Lung (tissue), 12 donors: ENCODE measurements around the gene HDLBP. TPM values are rescaled to one million over a fixed set of nuclear protein-coding genes. Genes with fewer than 3 reads are reported as not detected.

Source experiments
- ATAC-seq: fragments of 200-7000 bp; cut with Tn5 transposase; one replicate; pipeline ENCODE4 v1.9.1; 2020; ENCODE audit warnings: moderate number of reproducible peaks; ENCODE audit not compliant: insufficient read depth, low FRiP score
- DNase-seq, 3 donors: peaks; one replicate each; pipeline ENCODE4 v3.0.0-alpha.2; 2013 to 2017
- H3K27ac ChIP-seq, 2 donors: one replicate each; pipeline ENCODE4 v1.5.1; 2013; ENCODE audit warnings: mild to moderate bottlenecking in 2 of 2, moderate library complexity in 2 of 2, control low read depth in 1 of 2, inconsistent platforms in 1 of 2, low read depth in 1 of 2, low read length in 1 of 2
- H3K27me3 ChIP-seq, 3 donors: one replicate each; pipeline ENCODE4 v1.5.1; 2013; ENCODE audit warnings: low read length in 2 of 3; ENCODE audit not compliant: control insufficient read depth in 3 of 3, insufficient read depth in 3 of 3
- H3K36me3 ChIP-seq, 4 donors: one replicate each; pipeline ENCODE4 v1.5.1; 2013; ENCODE audit warnings: low read length in 4 of 4, mild to moderate bottlenecking in 1 of 4, moderate library complexity in 1 of 4; ENCODE audit not compliant: control insufficient read depth in 4 of 4, insufficient read depth in 4 of 4
- H3K4me1 ChIP-seq, 5 donors: one replicate each; pipeline ENCODE4 v1.5.1; 2013; ENCODE audit warnings: low read length in 5 of 5, mild to moderate bottlenecking in 2 of 5, moderate library complexity in 1 of 5; ENCODE audit not compliant: control insufficient read depth in 5 of 5, insufficient read depth in 5 of 5
- H3K4me3 ChIP-seq: one replicate; pipeline ENCODE4 v1.5.1; 2013; ENCODE audit warnings: mild to moderate bottlenecking, control low read depth, moderate library complexity
- H3K9ac ChIP-seq, 2 donors: one replicate each; pipeline ENCODE4 v1.5.1; 2013; ENCODE audit warnings: low read length in 2 of 2, control low read depth in 1 of 2; ENCODE audit not compliant: insufficient read depth in 1 of 2
- H3K9me3 ChIP-seq, 4 donors: one replicate each; pipeline ENCODE4 v1.5.1; 2013; ENCODE audit warnings: low read length in 3 of 4, mild to moderate bottlenecking in 1 of 4, moderate library complexity in 1 of 4; ENCODE audit not compliant: control insufficient read depth in 4 of 4, insufficient read depth in 3 of 4
- WGBS, 2 donors: extraction: QIAGEN DNeasy Blood & Tissue Kit; methylation state at CpG; one replicate each; pipeline ENCODE4 v1.1.7; 2013; 5-methylcytosine and 5-hydroxymethylcytosine counted together
- polyA plus RNA-seq, 2 donors: library from polyadenylated mRNA; stranded (reverse); fragments of 200-250 nt; gene quantifications; one replicate each; pipeline ENCODE4 v1.2.1, GENCODE V29; 2013
- total RNA-seq, 2 donors: library from RNA; depleted of rRNA in 1 of 2; stranded (reverse); fragments of >200 nt in 1 of 2; gene quantifications; one replicate each; pipeline ENCODE4 v1.2.1, GENCODE V29; 2014 to 2021
- TF ChIP-seq, protein P1 (sequence below): IDR thresholded peaks from 2 replicates; pipeline ENCODE4 v1.5.1; 2012; ENCODE audit warnings: mild to moderate bottlenecking; ENCODE audit errors: control extremely low read depth, extremely low read depth
- donor health status: control.
- donor health status: control.
- donor health status: Bipolar disorder and iron deficiency.
- donor health status: healthy.
- donor health status: DM: yes; HTN: yes; CAD: no.

HDLBP gene
- total and polyA plus RNA-seq, 4 donors = 165 to 595 (median 316) TPM

- Histone ChIP-seq H3K36me3 (no peaks in the 10 kb centered on the region), H3K27ac (peak overlapping the region in 1 of 2 donors; percentile 82), H3K4me3 (peak overlapping the region; percentile 65), H3K27me3 (no peaks in the 10 kb centered on the region), H3K9me3 (no peaks in the 10 kb centered on the region), H3K4me1 (peaks cover 0 to 9% (median 4%) of the 10 kb centered on the region in 5 donors), H3K9ac (peak overlapping the region in 1 of 2 donors; percentile 50)
- 0 to 2% methylated on average over 47 to 79 of the region's 83 CpGs for WGBS, 2 donors
- DNase-seq (peak; percentile 56 to 70 (median 57)), ATAC-seq (peak; percentile 10)
- TF ChIP-seq, protein P1, sequence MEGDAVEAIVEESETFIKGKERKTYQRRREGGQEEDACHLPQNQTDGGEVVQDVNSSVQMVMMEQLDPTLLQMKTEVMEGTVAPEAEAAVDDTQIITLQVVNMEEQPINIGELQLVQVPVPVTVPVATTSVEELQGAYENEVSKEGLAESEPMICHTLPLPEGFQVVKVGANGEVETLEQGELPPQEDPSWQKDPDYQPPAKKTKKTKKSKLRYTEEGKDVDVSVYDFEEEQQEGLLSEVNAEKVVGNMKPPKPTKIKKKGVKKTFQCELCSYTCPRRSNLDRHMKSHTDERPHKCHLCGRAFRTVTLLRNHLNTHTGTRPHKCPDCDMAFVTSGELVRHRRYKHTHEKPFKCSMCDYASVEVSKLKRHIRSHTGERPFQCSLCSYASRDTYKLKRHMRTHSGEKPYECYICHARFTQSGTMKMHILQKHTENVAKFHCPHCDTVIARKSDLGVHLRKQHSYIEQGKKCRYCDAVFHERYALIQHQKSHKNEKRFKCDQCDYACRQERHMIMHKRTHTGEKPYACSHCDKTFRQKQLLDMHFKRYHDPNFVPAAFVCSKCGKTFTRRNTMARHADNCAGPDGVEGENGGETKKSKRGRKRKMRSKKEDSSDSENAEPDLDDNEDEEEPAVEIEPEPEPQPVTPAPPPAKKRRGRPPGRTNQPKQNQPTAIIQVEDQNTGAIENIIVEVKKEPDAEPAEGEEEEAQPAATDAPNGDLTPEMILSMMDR = no peak
Observed at GRCh38 chr2:241218131-241219029, 97.1 kb downstream of the HDLBP start.

- TF ChIP-seq, protein P1 = no peak
- H3K9me3 ChIP-seq = no peaks in the 10 kb centered on the region
- peaks cover 0 to 9% (median 4%) of the 10 kb centered on the region in 5 donors for H3K4me1 ChIP-seq
- peak; percentile 72 to 80 (median 76) for DNase-seq
- H3K27ac ChIP-seq = peak overlapping the region; percentile 71 to 87
- H3K4me3 ChIP-seq = peak overlapping the region; percentile 21
- H3K27me3 ChIP-seq = no peaks in the 10 kb centered on the region
- ATAC-seq = peak; percentile 65
- 1 to 2% methylated on average over 55 to 70 of the region's 77 CpGs for WGBS, 2 donors
- no peaks in the 10 kb centered on the region for H3K36me3 ChIP-seq
- H3K9ac ChIP-seq = peak overlapping the region in 1 of 2 donors; percentile 28
Observed at GRCh38 chr2:241217320-241218031, 98.0 kb downstream of the HDLBP start.

DNA sequence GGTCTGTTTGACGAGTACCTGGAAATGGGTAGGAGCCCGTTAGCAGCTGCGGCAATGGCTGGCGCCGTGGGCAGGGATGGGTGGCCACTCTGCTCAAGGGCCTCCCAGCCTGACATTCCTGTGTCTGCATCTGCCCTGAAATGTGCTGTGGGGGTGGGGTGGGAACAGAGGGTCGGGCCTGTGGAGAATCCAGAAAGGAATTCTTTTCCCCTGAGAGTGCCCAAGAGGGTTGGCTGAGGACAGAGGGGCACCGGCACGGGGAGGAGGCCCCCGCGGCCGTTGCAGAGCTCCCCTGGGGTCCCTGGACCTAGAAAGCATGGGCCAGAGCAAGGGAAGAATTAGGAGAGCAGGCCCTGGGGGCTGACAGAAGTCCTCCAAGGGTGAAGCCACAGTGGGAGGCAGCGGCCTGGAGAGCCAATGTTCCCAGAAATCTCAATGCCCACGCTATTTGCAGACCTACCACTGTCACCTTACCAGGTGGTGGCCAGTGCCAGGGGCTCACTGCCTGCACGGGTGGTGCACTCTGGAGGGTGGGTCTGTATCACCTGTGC is 99.2 kb downstream of the HDLBP start:
- no peaks in the 10 kb centered on the region for H3K27me3 ChIP-seq
- 57 to 65% methylated on average over 13 to 14 of the region's 14 CpGs for WGBS, 2 donors
- no peak overlapping the region for H3K9ac ChIP-seq
- H3K4me1 ChIP-seq = peaks cover 0 to 9% (median 4%) of the 10 kb centered on the region in 5 donors
- H3K9me3 ChIP-seq = no peaks in the 10 kb centered on the region
- DNase-seq (peak; percentile 15 to 53 (median 34)), ATAC-seq (no peak)
- no peak overlapping the region for H3K27ac ChIP-seq
- H3K36me3 ChIP-seq = no peaks in the 10 kb centered on the region
- H3K4me3 ChIP-seq = no peak overlapping the region
- TF ChIP-seq, protein P1 = no peak
